ENCODE measurements around the gene MLEC.

MLEC gene

DNA sequence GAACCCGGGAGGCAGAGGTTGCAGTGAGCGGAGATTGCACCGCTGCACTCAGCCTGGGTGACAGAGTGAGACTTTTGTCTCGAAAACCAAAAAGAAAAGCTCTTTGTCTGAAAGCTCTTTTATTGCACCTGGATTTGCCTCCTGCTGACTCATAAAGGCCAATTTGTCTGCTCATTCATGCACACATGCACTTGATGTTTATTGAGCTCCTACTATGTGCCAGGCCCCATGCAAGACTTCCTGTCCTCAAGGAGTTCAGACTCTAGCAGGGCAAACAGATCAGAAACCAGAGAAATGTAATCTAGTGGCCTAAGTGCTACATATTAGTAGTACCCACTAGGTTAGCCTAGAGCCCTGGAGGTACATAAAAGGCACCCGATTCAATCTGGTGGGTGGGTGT is 16.3 kb upstream of the MLEC start:
- TF ChIP-seq, protein P1, sequence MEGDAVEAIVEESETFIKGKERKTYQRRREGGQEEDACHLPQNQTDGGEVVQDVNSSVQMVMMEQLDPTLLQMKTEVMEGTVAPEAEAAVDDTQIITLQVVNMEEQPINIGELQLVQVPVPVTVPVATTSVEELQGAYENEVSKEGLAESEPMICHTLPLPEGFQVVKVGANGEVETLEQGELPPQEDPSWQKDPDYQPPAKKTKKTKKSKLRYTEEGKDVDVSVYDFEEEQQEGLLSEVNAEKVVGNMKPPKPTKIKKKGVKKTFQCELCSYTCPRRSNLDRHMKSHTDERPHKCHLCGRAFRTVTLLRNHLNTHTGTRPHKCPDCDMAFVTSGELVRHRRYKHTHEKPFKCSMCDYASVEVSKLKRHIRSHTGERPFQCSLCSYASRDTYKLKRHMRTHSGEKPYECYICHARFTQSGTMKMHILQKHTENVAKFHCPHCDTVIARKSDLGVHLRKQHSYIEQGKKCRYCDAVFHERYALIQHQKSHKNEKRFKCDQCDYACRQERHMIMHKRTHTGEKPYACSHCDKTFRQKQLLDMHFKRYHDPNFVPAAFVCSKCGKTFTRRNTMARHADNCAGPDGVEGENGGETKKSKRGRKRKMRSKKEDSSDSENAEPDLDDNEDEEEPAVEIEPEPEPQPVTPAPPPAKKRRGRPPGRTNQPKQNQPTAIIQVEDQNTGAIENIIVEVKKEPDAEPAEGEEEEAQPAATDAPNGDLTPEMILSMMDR (IDR thresholded peaks at IDR 0.05; ENCODE audit: low read length): no peak
- no peak for TF ChIP-seq EZH2 (IDR thresholded peaks at IDR 0.05; ENCODE audit: borderline replicate concordance, low read length)
- no peak overlapping the region for H3K4me3 ChIP-seq (ENCODE audit: low read depth, low read length, poor library complexity, severe bottlenecking)
- no peaks in the 10 kb centered on the region for H3K79me2 ChIP-seq (ENCODE audit: insufficient read depth, low read length)
- H4K20me1 ChIP-seq (ENCODE audit: insufficient read depth, low read length): no peaks in the 10 kb centered on the region
- H3K36me3 ChIP-seq (ENCODE audit: insufficient read depth, low read length): no peaks in the 10 kb centered on the region
- no peak overlapping the region for H3K27ac ChIP-seq (ENCODE audit: low read depth, low read length, poor library complexity, severe bottlenecking)
- H3K9ac ChIP-seq (ENCODE audit: low read length): no peak overlapping the region
- peaks cover 22% of the 10 kb centered on the region for H3K4me1 ChIP-seq (ENCODE audit: insufficient read depth, low read length, severe bottlenecking)
- no peaks in the 10 kb centered on the region for H3K9me2 ChIP-seq (ENCODE audit: low read depth, low read length)
- no peaks in the 10 kb centered on the region for H3K9me3 ChIP-seq (ENCODE audit: low read length)
- H3K4me2 ChIP-seq (ENCODE audit: low read length): no peak overlapping the region
- no peak overlapping the region for H2AFZ ChIP-seq (ENCODE audit: low read length)
- H3K27me3 ChIP-seq (ENCODE audit: insufficient read depth, low read length): no peaks in the 10 kb centered on the region; the same call in 1 of the 2 replicates
- H3F3A ChIP-seq (ENCODE audit: insufficient read depth, low read length): no peaks in the 10 kb centered on the region

DNA sequence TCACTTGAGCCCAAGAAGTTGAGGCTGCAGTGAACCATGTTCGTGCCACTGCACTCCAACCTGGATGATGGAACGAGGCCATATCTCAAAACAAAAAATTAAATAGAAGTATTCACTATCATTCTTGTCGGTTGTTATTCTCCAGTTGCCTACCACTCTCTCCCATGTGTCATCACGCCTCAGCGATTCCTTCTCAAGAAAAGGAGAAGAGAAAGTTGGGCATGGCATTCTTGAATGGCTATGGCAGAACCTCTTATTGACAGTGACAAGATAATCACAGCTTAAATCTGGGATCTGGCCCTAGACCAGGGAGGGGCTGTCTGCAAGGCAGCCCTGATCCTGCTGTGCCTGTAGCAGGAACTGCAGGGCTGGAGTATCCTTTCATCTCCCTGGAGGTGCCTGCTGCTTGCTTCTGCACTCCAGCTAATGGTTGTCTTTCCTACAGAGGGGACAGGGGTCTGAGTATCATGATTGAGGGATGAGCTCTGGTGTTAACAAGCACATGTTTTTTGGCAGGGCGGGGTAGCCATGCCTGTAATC is 12.8 kb upstream of the MLEC start:
- no peaks in the 10 kb centered on the region for H3K36me3 ChIP-seq (ENCODE audit: insufficient read depth, low read length)
- H3K79me2 ChIP-seq (ENCODE audit: insufficient read depth, low read length): no peaks in the 10 kb centered on the region
- no peak overlapping the region for H3K9ac ChIP-seq (ENCODE audit: low read length)
- H3K4me3 ChIP-seq (ENCODE audit: low read depth, low read length, poor library complexity, severe bottlenecking): no peak overlapping the region
- H3K27ac ChIP-seq (ENCODE audit: low read depth, low read length, poor library complexity, severe bottlenecking): no peak overlapping the region
- no peaks in the 10 kb centered on the region for H4K20me1 ChIP-seq (ENCODE audit: insufficient read depth, low read length)
- H3K9me3 ChIP-seq (ENCODE audit: low read length): no peaks in the 10 kb centered on the region
- TF ChIP-seq, protein P1 (IDR thresholded peaks at IDR 0.05; ENCODE audit: low read length): no peak
- TF ChIP-seq EZH2 (IDR thresholded peaks at IDR 0.05; ENCODE audit: borderline replicate concordance, low read length): no peak
- peaks cover 13% of the 10 kb centered on the region for H3K4me1 ChIP-seq (ENCODE audit: insufficient read depth, low read length, severe bottlenecking)
- H2AFZ ChIP-seq (ENCODE audit: low read length): no peak overlapping the region
- no peaks in the 10 kb centered on the region for H3F3A ChIP-seq (ENCODE audit: insufficient read depth, low read length)
- no peaks in the 10 kb centered on the region; the same call in 1 of the 2 replicates for H3K27me3 ChIP-seq (ENCODE audit: insufficient read depth, low read length)
- H3K4me2 ChIP-seq (ENCODE audit: low read length): no peak overlapping the region
- no peaks in the 10 kb centered on the region for H3K9me2 ChIP-seq (ENCODE audit: low read depth, low read length)

DNA sequence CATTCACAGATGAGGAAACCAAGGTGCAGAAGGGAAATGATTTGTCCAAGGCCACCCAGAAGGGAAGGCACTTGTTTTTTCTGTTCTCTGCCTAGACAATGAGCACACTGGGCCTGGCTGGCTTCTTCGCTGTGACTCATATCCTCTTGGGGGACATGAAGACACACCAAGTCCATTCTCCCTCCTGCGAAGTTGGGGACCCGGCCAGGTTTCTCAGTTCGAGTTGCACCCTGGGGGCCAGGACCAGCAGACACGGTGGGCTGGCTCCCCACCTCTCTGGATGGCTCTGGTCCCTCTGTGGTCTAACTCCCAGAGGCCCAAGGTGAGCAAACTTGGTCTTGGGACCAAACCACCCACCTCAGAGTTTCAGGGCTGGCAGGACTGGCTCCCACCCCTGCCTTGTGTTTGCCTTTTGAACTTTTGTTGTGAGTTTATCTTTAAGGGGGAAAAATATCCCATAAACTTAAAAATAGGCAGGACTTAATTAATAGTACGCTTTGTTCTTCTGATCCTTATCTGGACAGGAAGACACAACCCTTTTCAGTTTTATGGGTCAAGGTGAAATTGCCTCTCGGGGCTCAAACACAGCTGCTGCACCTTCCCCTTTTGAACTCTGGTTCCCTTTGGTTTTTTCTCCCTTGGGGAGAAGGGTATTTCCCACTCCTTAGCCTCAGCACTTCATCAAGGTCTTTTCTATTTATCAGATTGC is 9.0 kb upstream of the MLEC start:
- Histone ChIP-seq H2AFZ (ENCODE audit: low read length) (no peak overlapping the region), H3K4me1 (ENCODE audit: insufficient read depth, low read length, severe bottlenecking) (no peaks in the 10 kb centered on the region), H3K9me3 (ENCODE audit: low read length) (no peaks in the 10 kb centered on the region), H3K4me3 (ENCODE audit: low read depth, low read length, poor library complexity, severe bottlenecking) (no peak overlapping the region), H3F3A (ENCODE audit: insufficient read depth, low read length) (no peaks in the 10 kb centered on the region), H3K27ac (ENCODE audit: low read depth, low read length, poor library complexity, severe bottlenecking) (no peak overlapping the region), H3K9ac (ENCODE audit: low read length) (no peak overlapping the region), H3K79me2 (ENCODE audit: insufficient read depth, low read length) (no peaks in the 10 kb centered on the region), H3K27me3 (ENCODE audit: insufficient read depth, low read length) (no peaks in the 10 kb centered on the region; the same call in 1 of the 2 replicates), H4K20me1 (ENCODE audit: insufficient read depth, low read length) (no peaks in the 10 kb centered on the region), H3K4me2 (ENCODE audit: low read length) (no peak overlapping the region), H3K9me2 (ENCODE audit: low read depth, low read length) (no peaks in the 10 kb centered on the region), H3K36me3 (ENCODE audit: insufficient read depth, low read length) (no peaks in the 10 kb centered on the region)
- no peak for TF ChIP-seq EZH2 (IDR thresholded peaks at IDR 0.05; ENCODE audit: borderline replicate concordance, low read length)
- TF ChIP-seq, protein P1 (IDR thresholded peaks at IDR 0.05; ENCODE audit: low read length): no peak

Data from OCI-LY1 (cell line).